Esophagus squamous epithelium (tissue), 5 donors: ENCODE results near the gene ATP6V1A. TPM values are rescaled to one million over a fixed set of nuclear protein-coding genes. Genes with fewer than 3 reads are reported as not detected.

Source experiments
- DNase-seq: peaks from one replicate; lab custom pipeline; 2025; lab: John Stamatoyannopoulos, UW
- H3K27ac ChIP-seq, 4 donors: fragments of 200-600 bp; sonication (generic); one replicate each; pipeline ENCODE4 v1.5.1; 2016 to 2019; ENCODE audit warnings: mild to moderate bottlenecking in 1 of 4
- H3K27me3 ChIP-seq, 4 donors: fragments of 200-600 bp; sonication (generic); 1 replicate in 3 of 4; 2 replicates in 1 of 4; pipeline versions ENCODE4 v1.5.1 to v1.6.0; 2017 to 2021; ENCODE audit warnings: antibody characterized with exemption in 1 of 4
- H3K36me3 ChIP-seq, 3 donors: fragments of 200-600 bp; sonication (generic); one replicate each; pipeline ENCODE4 v1.5.1; 2016 to 2019
- H3K4me1 ChIP-seq, 3 donors: fragments of 200-600 bp; sonication (generic); one replicate each; pipeline ENCODE4 v1.5.1; 2017 to 2019
- H3K4me3 ChIP-seq, 4 donors: fragments of 200-600 bp; sonication (generic); 1 replicate in 3 of 4; 2 replicates in 1 of 4; pipeline ENCODE4 v1.5.1; 2016 to 2019; ENCODE audit warnings: mild to moderate bottlenecking in 2 of 4, moderate library complexity in 1 of 4
- H3K9me3 ChIP-seq, 3 donors: fragments of 200-600 bp; sonication (generic); one replicate each; pipeline ENCODE4 v1.5.1; 2016 to 2019
- CTCF ChIP-seq, 6 experiments: fragments of 450-650 bp in 4 of 6; fragments of 200-600 bp in 2 of 6; sonication (generic) in 2 of 6; IDR thresholded peaks; one replicate each; pipeline ENCODE4 v1.5.1; 2016 to 2019; ENCODE audit warnings: antibody characterized with exemption in 6 of 6, mild to moderate bottlenecking in 4 of 6, moderate library complexity in 4 of 6
- POLR2A ChIP-seq, 4 donors: fragments of 450-650 bp; IDR thresholded peaks; one replicate each; pipeline ENCODE4 v1.6.1; 2017; ENCODE audit warnings: antibody characterized with exemption in 4 of 4, mild to moderate bottlenecking in 4 of 4, moderate library complexity in 3 of 4
- WGBS, 2 donors: methylation state at CpG; one replicate each; pipeline ENCODE4 v1.1.5; 2018; 5-methylcytosine and 5-hydroxymethylcytosine counted together
- intact Hi-C: fragments of 100-400 bp; cut with DNase I; formaldehyde crosslinking; loops from one replicate; pipeline ENCODE4 v1.15.0; 2022
- total RNA-seq, 4 donors: library from RNA; depleted of rRNA; stranded (reverse); fragments of >200 nt; gene quantifications; one replicate each; pipeline ENCODE4 v1.1.0, GENCODE V29; 2016
- donor health status: DM: yes; HTN: yes; CAD: no.

ATP6V1A gene
- total RNA-seq, result 10 to 100 TPM; 39.9 to 74.3 (median 60.6) TPM

GRCh38 chr3:113746548-113747282 lies at the start of gene ATP6V1A:
ATP6V1A (plus strand) TSS chr3:113747035; CDS start chr3:113778754, 31,719 bp downstream.
- peak; percentile 47 for DNase-seq
- no peaks in the 10 kb centered on the region for H3K27me3 ChIP-seq
- no peaks in the 10 kb centered on the region for H3K9me3 ChIP-seq
- TF ChIP-seq CTCF (IDR thresholded peaks at IDR 0.05) (peak in 1 of 6 experiments; percentile 9), POLR2A (IDR thresholded peaks at IDR 0.05) (peak in 1 of 4 donors; percentile 72)
- peak within 1 kb of the TSS; percentile 76 to 92 (median 85) for H3K4me3 ChIP-seq
- H3K36me3 ChIP-seq, result no peaks in the 10 kb centered on the region
- peaks cover 24 to 64% (median 34%) of the 10 kb centered on the region in 3 donors for H3K4me1 ChIP-seq
- H3K27ac ChIP-seq, result peak within 1 kb of the TSS; percentile 97 to 99 (median 99)
- intact Hi-C loops, result no loop called here
- 0 to 1% methylated on average over 29 of the region's 34 CpGs for WGBS, 2 donors

GRCh38 chr3:113697500-113698090 lies 49.2 kb upstream of the ATP6V1A start:
- Histone ChIP-seq H3K27me3 (no peaks in the 10 kb centered on the region), H3K36me3 (no peaks in the 10 kb centered on the region), H3K27ac (peak overlapping the region; percentile 98 to 100 (median 99)), H3K4me3 (peak overlapping the region; percentile 72 to 99 (median 88)), H3K9me3 (no peaks in the 10 kb centered on the region), H3K4me1 (peaks cover 9 to 43% (median 20%) of the 10 kb centered on the region in 3 donors)
- intact Hi-C loops, result no loop called here
- WGBS, 2 donors, result 3 to 4% methylated on average over 10 of the region's 10 CpGs
- TF ChIP-seq POLR2A (IDR thresholded peaks at IDR 0.05) (no peak), CTCF (IDR thresholded peaks at IDR 0.05) (no peak)
- DNase-seq, result no peak

GRCh38 chr3:113698213-113698742 lies 48.6 kb upstream of the ATP6V1A start:
- intact Hi-C loops, result no loop called here

GRCh38 chr3:113698956-113699355 lies 47.9 kb upstream of the ATP6V1A start:
- 12 to 33% methylated on average over 16 to 18 of the region's 24 CpGs for WGBS, 2 donors
- Histone ChIP-seq H3K27ac (peak overlapping the region; percentile 37 to 98 (median 77)), H3K9me3 (no peaks in the 10 kb centered on the region), H3K36me3 (no peaks in the 10 kb centered on the region), H3K4me1 (peaks cover 9 to 39% (median 20%) of the 10 kb centered on the region in 3 donors), H3K27me3 (no peaks in the 10 kb centered on the region), H3K4me3 (peak overlapping the region; percentile 26 to 60 (median 44))
- TF ChIP-seq CTCF (IDR thresholded peaks at IDR 0.05) (no peak), POLR2A (IDR thresholded peaks at IDR 0.05) (no peak)
- intact Hi-C loops, result no loop called here
- DNase-seq, result no peak

More at GRCh38 chr3:113698213-113698742, 48.6 kb upstream of the ATP6V1A start:
- no peak for TF ChIP-seq CTCF (IDR thresholded peaks at IDR 0.05)
- TF ChIP-seq POLR2A (IDR thresholded peaks at IDR 0.05), result no peak
- H3K27ac ChIP-seq, result peak overlapping the region in 2 of 4 donors; percentile 98
- peak overlapping the region in 2 of 4 donors; percentile 60 to 79 for H3K4me3 ChIP-seq
- WGBS, 2 donors, result 61 to 64% methylated on average over 6 of the region's 6 CpGs
- DNase-seq, result no peak
- no peaks in the 10 kb centered on the region for H3K27me3 ChIP-seq
- no peaks in the 10 kb centered on the region for H3K9me3 ChIP-seq
- H3K4me1 ChIP-seq, result peaks cover 9 to 43% (median 20%) of the 10 kb centered on the region in 3 donors
- no peaks in the 10 kb centered on the region for H3K36me3 ChIP-seq

GRCh38 chr3:113707835-113708234 lies 39.0 kb upstream of the ATP6V1A start:
- Histone ChIP-seq H3K9me3 (no peaks in the 10 kb centered on the region), H3K36me3 (no peaks in the 10 kb centered on the region), H3K27me3 (peaks cover 0 to 3% (median 0%) of the 10 kb centered on the region in 4 donors), H3K4me1 (no peaks in the 10 kb centered on the region), H3K4me3 (no peak overlapping the region), H3K27ac (no peak overlapping the region)
- WGBS, 2 donors, result 88 to 94% methylated on average over 4 of the region's 4 CpGs
- DNase-seq, result no peak
- TF ChIP-seq POLR2A (IDR thresholded peaks at IDR 0.05), result no peak
- TF ChIP-seq CTCF (IDR thresholded peaks at IDR 0.05), result no peak
- intact Hi-C loops, result no loop called here
